ENCODE data around the gene RNASEH2A.

- no peak for TF ChIP-seq MAX (CRISPR knock-in tag; IDR thresholded peaks at IDR 0.05)
- TF ChIP-seq HMGXB4 (CRISPR knock-in tag; IDR thresholded peaks at IDR 0.05): no peak
- TF ChIP-seq CREM (CRISPR knock-in tag; IDR thresholded peaks at IDR 0.05): no peak
- TF ChIP-seq USF2 (CRISPR knock-in tag; IDR thresholded peaks at IDR 0.05): no peak
- no peak for TF ChIP-seq RELA (CRISPR knock-in tag; IDR thresholded peaks at IDR 0.05; ENCODE audit: borderline replicate concordance)
- no peak for TF ChIP-seq CTCF (IDR thresholded peaks at IDR 0.05)
- TF ChIP-seq MYBL2 (CRISPR knock-in tag; IDR thresholded peaks at IDR 0.05): no peak
These were observed 28.2 kb downstream of the RNASEH2A start, which contains the start of gene RTBDN for GRCh38 chr19:12834566-12834943.
